GM12801 (cell line): Measurements from ENCODE around the gene MICAL3.

Experiments used
- CTCF ChIP-seq: IDR thresholded peaks from one replicate; pipeline ENCODE4 v1.5.1; 2011; ENCODE audit warnings: control low read depth; ENCODE audit not compliant: insufficient read length; ENCODE audit errors: extremely low read depth

Gene MICAL3

GRCh38 chr22:17818649-17819048 is 205.7 kb downstream of the MICAL3 start:
- no peak for TF ChIP-seq CTCF

- no peak for TF ChIP-seq CTCF
These were observed 206.2 kb downstream of the MICAL3 start for GRCh38 chr22:17818180-17818579.

- TF ChIP-seq CTCF = no peak
These were observed 206.8 kb downstream of the MICAL3 start for GRCh38 chr22:17817511-17818065.

- TF ChIP-seq CTCF = no peak
These were observed 207.3 kb downstream of the MICAL3 start for GRCh38 chr22:17817079-17817478.

- TF ChIP-seq CTCF = no peak
These were observed 207.7 kb downstream of the MICAL3 start for GRCh38 chr22:17816649-17817048.

- TF ChIP-seq CTCF = no peak
These were observed 208.6 kb downstream of the MICAL3 start for GRCh38 chr22:17815703-17816254.

- no peak for TF ChIP-seq CTCF
These were observed 209.5 kb downstream of the MICAL3 start for GRCh38 chr22:17814830-17815229.
